Urinary bladder (tissue), 4 donors: ENCODE data around the gene C10orf90. TPM values are rescaled to one million over a fixed set of nuclear protein-coding genes. Genes with fewer than 3 reads are reported as not detected.

Experiments
- DNase-seq: peaks from one replicate; pipeline ENCODE4 v3.0.0-alpha.2; 2015; ENCODE audit errors: extremely low spot score
- H3K27ac ChIP-seq: one replicate; pipeline ENCODE4 v1.5.1; 2013; ENCODE audit warnings: low read depth, mild to moderate bottlenecking, moderate library complexity
- H3K36me3 ChIP-seq: one replicate; pipeline ENCODE4 v1.6.1; 2013; ENCODE audit warnings: mild to moderate bottlenecking, moderate library complexity; ENCODE audit not compliant: insufficient read depth
- H3K4me1 ChIP-seq: one replicate; pipeline ENCODE4 v1.6.1; 2013; ENCODE audit warnings: mild to moderate bottlenecking, moderate library complexity; ENCODE audit not compliant: insufficient read depth
- H3K4me3 ChIP-seq: one replicate; pipeline ENCODE4 v1.5.1; 2013; ENCODE audit warnings: low read depth, low read length
- WGBS: extraction: QIAGEN DNeasy Blood & Tissue Kit; methylation state at CpG from one replicate; pipeline ENCODE4 v1.1.7; 2013; 5-methylcytosine and 5-hydroxymethylcytosine counted together
- polyA plus RNA-seq: library from polyadenylated mRNA; stranded (reverse); fragments of 200-250 nt; gene quantifications from one replicate; pipeline ENCODE4 v1.2.3, GENCODE V29; 2013
- total RNA-seq: library from RNA; depleted of rRNA; stranded (reverse); fragments of >200 nt; gene quantifications from one replicate; pipeline ENCODE4 v1.2.3, GENCODE V29; 2014
- donor health status: healthy with polysubstance abuse.
- donor health status: healthy.

Gene C10orf90
- total RNA-seq (0.85 TPM), polyA plus RNA-seq (not detected)

GRCh38 chr10:126670056-126670894 is at the start of gene C10orf90:
Gene C10orf90 (minus strand): TSS chr10:126670693. CDS start chr10:126670480, 213 bp downstream.
- WGBS = 61% methylated on average over 12 of the region's 12 CpGs
- no peak for DNase-seq
- H3K27ac ChIP-seq = no peak within 1 kb of the TSS
- H3K4me1 ChIP-seq = no peaks in the 10 kb centered on the region
- no peaks in the 10 kb centered on the region for H3K36me3 ChIP-seq
- no peak within 1 kb of the TSS for H3K4me3 ChIP-seq

DNA sequence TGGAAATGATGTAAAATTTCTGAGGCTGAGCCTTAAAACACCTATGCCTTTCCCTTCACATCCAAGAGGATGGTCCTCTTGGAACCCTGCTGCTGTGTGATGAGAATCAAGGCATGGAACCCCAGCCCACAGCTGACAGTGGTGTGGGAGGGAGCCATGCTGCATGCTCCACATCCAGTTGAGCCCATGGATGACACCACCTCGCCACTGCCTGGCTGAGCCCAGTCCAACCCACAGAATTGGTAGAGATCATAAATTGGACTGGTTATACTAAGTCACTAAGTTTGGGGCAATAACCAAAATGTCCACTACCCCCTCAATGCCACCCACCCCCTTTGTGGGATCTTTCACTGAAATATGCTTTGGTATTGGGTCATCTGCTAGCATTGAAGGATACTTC is 45.9 kb upstream of the C10orf90 start:
- 96% methylated on average over 1 of the region's 1 CpG for WGBS
- no peaks in the 10 kb centered on the region for H3K4me1 ChIP-seq
- no peak overlapping the region for H3K4me3 ChIP-seq
- H3K27ac ChIP-seq = no peak overlapping the region
- no peak for DNase-seq
- no peaks in the 10 kb centered on the region for H3K36me3 ChIP-seq

DNA sequence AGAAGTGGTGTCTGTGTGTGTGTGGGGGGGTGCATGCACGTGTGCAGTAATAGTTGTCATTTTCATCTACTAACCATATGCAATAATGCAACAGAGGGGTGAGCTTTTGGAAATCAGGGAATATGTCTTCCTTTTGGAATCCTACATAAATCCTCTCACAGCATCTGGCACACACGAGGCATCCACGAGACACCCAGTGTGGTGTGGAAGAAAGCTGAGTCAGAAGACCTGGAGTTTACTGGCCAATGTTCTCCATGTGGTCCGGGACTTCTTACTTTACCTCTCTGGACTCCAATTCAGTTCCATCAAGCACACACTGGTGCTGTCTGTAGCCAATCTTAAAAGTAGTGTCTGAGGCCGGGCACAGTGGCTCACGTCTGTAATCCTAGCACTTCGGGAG is 43.1 kb upstream of the C10orf90 start:
- Histone ChIP-seq H3K27ac (no peak overlapping the region), H3K4me1 (no peaks in the 10 kb centered on the region), H3K4me3 (no peak overlapping the region), H3K36me3 (no peaks in the 10 kb centered on the region)
- 77% methylated on average over 7 of the region's 7 CpGs for WGBS
- no peak for DNase-seq

DNA sequence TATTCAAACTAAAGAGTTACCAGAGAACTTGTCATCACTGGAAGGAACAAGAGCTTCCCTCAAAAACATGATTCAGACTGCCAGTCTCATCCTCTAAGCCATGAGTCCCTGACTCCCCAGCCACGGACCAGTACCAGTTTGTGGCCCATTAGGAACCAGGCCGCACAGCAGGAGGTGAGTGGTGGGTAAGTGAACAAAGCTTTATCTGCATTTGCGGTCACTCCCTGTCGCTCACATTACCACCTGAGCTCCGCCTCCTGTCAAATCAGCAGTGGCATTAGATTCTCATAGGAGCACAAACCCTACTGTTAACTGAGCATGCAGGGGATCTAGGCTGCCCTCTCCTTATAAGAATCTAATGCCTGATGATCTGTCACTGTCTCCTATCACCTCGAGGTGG is 42.2 kb upstream of the C10orf90 start:
- no peak for DNase-seq
- H3K27ac ChIP-seq = no peak overlapping the region
- no peaks in the 10 kb centered on the region for H3K4me1 ChIP-seq
- no peak overlapping the region for H3K4me3 ChIP-seq
- 87% methylated on average over 6 of the region's 6 CpGs for WGBS
- no peaks in the 10 kb centered on the region for H3K36me3 ChIP-seq

DNA sequence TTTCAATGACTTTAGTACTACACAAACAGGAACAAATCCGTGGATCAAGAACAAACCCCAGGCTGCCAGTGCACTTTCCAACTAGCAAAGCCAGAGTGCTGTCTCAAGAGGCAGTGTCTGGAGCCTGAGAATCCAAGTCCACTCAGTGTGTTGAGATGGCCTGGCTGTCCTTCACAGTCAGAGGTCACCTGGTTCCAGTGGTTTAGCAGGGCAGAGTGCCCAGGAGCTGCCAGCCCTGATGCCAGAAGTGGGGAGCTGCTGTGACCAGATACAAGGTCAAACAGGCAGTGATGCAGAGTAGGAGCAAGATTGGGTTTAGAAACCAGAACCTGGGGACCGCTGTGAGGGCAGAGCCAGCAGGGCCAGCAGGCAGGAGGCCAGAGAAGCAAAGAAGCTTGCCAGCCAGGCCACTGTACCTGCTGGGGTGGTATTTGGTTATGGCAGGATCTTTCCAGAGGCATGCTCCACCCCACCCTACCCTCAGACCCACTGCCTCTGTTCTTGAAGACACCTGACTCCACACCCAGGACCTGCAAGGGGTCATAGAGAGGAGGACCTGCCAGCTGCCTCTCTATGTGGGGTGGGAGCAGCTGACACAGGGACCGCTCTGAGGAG is 35.6 kb upstream of the C10orf90 start:
- Histone ChIP-seq H3K4me3 (no peak overlapping the region), H3K27ac (no peak overlapping the region), H3K36me3 (no peaks in the 10 kb centered on the region), H3K4me1 (no peaks in the 10 kb centered on the region)
- 66% methylated on average over 3 of the region's 3 CpGs for WGBS
- DNase-seq = no peak

DNA sequence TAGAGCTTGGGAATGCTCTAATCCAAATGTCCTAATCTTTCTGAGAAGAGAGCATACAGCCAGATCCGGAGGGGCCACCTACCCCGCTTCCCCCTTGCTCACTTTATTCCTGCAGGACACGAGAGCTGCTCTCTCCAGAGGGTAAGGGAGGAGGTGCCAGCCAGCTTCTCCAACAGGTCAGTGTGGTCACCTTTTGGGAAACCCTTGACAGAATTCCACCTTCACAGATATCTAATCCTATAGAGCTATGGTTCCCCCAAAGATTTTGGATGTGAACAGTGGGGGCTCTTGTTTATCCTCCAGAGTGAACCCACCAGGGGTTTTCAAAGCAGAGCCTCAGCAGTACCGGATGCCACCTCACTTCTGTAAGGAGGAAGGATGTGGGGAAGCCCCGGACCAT is 34.6 kb upstream of the C10orf90 start:
- no peaks in the 10 kb centered on the region for H3K36me3 ChIP-seq
- no peak for DNase-seq
- H3K4me3 ChIP-seq = no peak overlapping the region
- no peak overlapping the region for H3K27ac ChIP-seq
- no peaks in the 10 kb centered on the region for H3K4me1 ChIP-seq
- WGBS = 69% methylated on average over 5 of the region's 5 CpGs

DNA sequence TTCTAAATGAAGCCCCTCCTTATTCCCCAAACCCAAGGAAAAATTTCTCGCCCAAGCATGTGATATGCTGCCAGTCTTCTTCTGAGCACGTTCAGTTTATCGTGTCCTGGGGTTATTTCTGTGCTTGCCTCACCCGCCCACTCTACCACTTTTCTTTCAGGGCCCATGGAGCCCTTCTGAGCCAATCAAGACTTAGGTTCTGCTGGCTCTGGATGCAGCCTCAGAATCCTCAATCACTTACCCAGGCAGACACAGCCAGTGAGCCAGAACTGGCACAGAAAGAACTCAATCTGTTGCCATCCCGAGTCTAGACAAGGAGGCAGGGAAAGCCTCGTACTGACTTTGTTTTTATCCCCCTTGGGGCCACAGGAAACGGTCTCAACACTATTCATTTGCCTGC is 34.2 kb upstream of the C10orf90 start:
- WGBS = 58% methylated on average over 7 of the region's 7 CpGs
- Histone ChIP-seq H3K4me3 (no peak overlapping the region), H3K4me1 (no peaks in the 10 kb centered on the region), H3K27ac (no peak overlapping the region), H3K36me3 (no peaks in the 10 kb centered on the region)
- DNase-seq = no peak

GRCh38 chr10:126702181-126702580 is 31.7 kb upstream of the C10orf90 start:
- 87% methylated on average over 3 of the region's 3 CpGs for WGBS
- no peak for DNase-seq
- Histone ChIP-seq H3K4me1 (no peaks in the 10 kb centered on the region), H3K4me3 (no peak overlapping the region), H3K27ac (no peak overlapping the region), H3K36me3 (no peaks in the 10 kb centered on the region)

DNA sequence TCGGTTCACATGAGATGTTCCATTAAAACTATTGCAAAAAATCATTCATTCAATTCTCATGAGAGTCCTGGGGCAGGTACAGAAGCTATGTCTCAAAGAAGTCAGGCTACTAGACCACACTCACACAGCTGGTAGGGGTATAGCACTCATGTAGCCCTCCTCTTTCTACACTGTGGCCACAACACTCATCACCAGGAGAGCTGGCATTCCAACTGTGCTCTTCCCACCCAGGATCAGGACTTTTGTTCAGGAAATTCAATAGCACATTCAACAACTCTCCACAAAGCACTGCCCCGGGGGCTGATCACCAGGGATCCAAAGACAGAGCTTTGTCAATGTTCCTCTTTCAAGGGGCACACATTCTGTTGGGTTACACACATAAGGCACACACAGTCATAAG is 31.0 kb upstream of the C10orf90 start:
- DNase-seq = no peak
- Histone ChIP-seq H3K4me3 (no peak overlapping the region), H3K27ac (no peak overlapping the region), H3K36me3 (no peaks in the 10 kb centered on the region), H3K4me1 (no peaks in the 10 kb centered on the region)
- WGBS = 84% methylated on average over 2 of the region's 2 CpGs

DNA sequence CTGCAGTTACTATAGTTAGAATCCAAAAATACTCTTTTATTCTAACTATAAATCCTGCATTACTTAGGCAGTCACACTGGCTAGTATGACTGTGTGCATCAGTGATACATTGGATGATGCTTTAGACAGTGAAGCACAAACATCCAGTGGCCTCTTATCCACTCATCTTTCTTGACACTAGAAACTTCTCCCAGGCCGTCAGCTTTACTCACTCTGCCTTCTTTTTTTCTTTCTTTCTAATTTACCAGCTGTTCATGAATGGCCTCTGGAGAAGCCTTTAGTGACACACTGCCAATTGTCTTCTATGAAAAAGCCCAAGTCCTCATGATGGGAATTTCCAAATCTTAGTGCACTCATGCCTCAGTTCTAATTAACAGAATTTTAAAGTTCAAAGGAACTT is 26.2 kb upstream of the C10orf90 start:
- H3K4me1 ChIP-seq = no peaks in the 10 kb centered on the region
- 42% methylated on average over 1 of the region's 1 CpG for WGBS

GRCh38 chr10:126691456-126691855 is 21.0 kb upstream of the C10orf90 start:
- Histone ChIP-seq H3K36me3 (no peaks in the 10 kb centered on the region), H3K27ac (no peak overlapping the region), H3K4me3 (no peak overlapping the region), H3K4me1 (no peaks in the 10 kb centered on the region)
- 35% methylated on average over 1 of the region's 1 CpG for WGBS
- no peak for DNase-seq

More for the DNA sequence above, 26.2 kb upstream of the C10orf90 start:
- no peaks in the 10 kb centered on the region for H3K36me3 ChIP-seq
- no peak overlapping the region for H3K27ac ChIP-seq
- H3K4me3 ChIP-seq = no peak overlapping the region
- DNase-seq = no peak

DNA sequence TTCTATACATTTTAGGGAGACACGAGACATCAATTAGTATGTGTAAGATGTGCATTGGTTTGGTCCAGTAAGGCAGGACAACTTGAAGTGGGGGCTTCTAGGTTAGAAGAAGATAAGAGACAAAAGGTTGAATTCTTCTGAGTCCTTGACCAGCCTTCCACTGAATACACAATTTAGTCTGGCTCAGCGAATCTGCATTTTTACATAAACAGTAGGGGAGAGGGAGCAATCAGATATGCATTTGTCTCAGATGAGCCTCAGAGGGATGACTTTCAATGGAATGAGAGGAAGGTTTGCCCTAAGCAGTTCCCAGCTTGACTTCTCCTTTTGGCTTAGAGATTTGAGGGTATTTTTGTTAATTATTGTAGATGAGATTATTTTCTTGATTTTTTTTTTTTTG is 20.0 kb upstream of the C10orf90 start:
- Histone ChIP-seq H3K27ac (no peak overlapping the region), H3K4me3 (no peak overlapping the region), H3K36me3 (no peaks in the 10 kb centered on the region), H3K4me1 (no peaks in the 10 kb centered on the region)
- WGBS = 55% methylated on average over 2 of the region's 2 CpGs
- no peak for DNase-seq

DNA sequence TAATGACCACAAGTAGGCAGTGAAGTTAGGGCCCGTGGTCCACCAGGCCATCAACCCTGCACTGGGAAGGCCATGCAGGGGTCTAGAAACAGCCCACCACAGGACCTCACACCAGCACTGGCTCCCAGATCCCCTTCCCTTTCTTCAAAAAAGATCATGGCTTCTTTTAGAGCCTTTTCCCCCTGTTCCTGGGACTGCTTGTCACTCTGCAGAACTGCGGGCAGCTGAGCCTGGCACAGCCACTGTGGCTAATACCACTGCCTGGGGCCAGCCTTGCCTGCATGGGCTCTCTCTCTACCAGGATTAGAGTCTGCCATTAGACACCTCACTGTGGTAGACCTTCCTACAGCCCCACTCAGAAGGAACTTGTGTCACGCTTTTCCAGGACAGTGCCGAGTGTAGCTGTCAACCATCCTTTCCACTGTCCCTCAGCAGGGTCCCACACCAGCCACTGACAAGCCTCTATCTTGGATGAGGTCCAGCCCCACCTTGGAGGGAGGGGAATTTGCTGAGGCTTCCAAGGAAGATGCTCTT is 19.0 kb upstream of the C10orf90 start:
- Histone ChIP-seq H3K4me1 (no peaks in the 10 kb centered on the region), H3K36me3 (no peaks in the 10 kb centered on the region), H3K27ac (no peak overlapping the region), H3K4me3 (no peak overlapping the region)
- DNase-seq = no peak
- WGBS = 94% methylated on average over 4 of the region's 4 CpGs

GRCh38 chr10:126687121-126687606 is 16.7 kb upstream of the C10orf90 start:
- Histone ChIP-seq H3K4me3 (no peak overlapping the region), H3K36me3 (no peaks in the 10 kb centered on the region), H3K4me1 (no peaks in the 10 kb centered on the region), H3K27ac (no peak overlapping the region)
- 47% methylated on average over 10 of the region's 10 CpGs for WGBS
- DNase-seq = no peak
